HG03521 (cell line): Measurements from ENCODE around the gene FAF2.
"Not testable (repeated sequence)": the region's sequence is repeated elsewhere in the genome, so short reads cannot be mapped to it uniquely, and the experiment has no call there.

Experiments
- ATAC-seq: cut with Tn5 transposase; IDR thresholded peaks from one replicate; pipeline ENCODE4 v1.9.1; 2021; ENCODE audit warnings: mild to moderate bottlenecking, moderate library complexity; ENCODE audit not compliant: unreplicated experiment

Gene FAF2

DNA sequence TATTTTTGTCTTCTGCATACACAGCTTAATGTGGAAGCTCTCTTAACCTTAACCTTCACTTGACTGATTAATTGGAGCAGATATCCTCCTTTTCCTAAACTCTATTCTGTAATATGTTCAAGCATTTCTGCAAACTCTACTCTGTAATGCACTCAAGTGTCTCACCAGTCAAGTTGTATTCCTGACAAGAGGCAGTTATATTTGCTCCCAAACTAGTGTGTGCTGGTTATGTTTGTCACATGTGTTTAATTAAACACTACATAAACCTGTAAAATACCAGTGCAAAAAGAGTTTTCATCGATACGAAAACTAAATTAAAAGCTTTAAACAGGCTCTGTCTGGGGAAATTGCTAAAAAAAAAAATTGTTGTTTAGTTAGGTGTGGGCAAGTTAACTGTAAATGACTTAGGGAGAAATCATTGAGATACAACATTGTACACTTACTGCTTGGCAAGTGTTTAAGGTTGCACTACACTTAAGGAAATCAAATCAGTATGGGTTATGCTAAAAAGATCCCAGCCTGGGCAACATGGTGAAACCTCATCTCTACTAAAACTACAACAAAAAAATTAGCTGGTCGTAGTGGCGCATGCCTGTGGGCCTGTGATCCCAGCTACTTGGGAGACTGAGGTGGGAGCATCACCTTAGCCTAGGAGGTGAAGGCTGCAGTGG, 6.7 kb downstream of the FAF2 start:
- ATAC-seq: no peak

DNA sequence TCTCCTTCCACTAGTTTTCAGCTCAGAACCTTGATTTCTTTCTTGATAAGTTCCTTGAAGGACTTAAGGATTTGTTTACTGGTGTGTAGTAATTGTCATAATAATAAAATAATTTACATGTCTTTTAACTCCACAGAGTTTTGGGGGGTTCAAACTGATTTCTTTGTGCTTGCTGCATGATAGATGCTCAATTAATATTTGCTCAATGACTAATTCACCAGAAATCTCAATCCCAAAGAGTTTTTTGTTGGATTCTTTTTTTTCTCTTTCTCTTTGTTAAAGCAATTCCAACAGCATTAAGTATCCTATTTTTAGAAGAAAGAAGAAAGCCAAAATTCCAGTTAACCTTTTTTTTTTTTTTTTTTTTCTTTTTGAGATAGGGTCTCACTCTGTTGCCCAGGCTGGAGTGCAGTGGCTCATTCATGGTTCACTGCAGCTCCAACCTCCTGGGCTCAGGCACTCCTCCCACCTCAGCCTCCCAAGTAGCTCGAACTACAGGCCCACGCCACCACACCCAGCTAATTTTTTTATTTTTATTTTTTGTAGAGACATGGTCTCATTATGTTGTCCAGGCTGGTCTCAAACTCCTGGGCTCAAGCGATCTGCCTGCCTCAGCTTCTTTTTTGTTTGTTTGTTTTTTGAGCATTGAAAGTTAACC, 10.8 kb downstream of the FAF2 start:
- ATAC-seq: no peak

DNA sequence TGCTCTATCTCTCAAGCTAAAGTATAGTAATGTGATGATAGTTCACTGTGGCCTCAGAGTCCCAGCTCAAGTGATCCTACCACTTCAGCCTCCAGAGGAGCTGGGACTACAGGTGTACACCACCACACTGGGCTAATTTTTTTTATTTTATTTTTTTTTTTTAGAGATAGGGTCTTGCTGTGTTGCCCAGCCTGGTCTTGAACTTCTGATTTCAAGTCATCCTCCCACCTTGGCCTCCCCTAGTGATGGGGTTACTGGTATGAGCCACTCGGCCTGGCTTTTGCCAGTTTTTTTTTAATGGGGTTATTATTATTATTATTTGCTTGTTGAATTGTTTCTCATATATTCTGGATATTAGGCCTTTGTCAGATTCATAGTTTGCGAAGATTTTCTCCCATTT, 13.2 kb downstream of the FAF2 start:
- no peak for ATAC-seq

DNA sequence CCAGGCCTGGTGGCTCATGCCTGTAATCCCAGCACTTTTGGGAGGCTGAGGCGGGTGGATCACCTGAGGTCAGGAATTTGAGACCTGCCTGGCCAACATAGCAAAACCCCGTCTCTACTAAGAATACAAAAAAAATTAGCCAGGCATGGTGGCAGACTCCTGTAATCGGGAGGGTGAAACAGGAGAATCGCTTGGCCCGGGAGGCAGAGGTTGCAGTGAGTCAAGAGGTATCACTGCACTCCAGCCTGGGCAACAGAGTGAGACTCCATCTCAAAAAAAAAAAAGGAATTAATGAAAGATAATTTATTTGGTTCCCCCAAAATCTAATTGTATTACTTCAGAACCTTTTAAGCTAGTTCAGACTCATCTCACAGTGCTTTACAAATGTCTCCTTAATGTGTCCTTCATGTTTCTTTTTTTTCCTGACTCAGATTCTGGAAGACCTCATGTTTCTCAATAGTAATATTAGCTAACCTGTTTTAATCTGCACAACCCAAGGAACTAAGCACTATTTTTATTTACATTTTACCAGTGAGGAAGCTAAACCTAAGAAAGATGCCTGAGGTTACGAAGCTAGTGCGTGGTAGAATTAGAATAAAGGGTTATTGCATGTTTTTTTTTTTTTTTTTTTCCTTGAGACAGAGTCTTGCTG, 15.1 kb downstream of the FAF2 start:
- ATAC-seq: no peak

- no peak for ATAC-seq
These were observed 18.2 kb downstream of the FAF2 start for GRCh38 chr5:176466245-176466871.

- ATAC-seq: no peak
These were observed 21.1 kb downstream of the FAF2 start for GRCh38 chr5:176469296-176469695.

GRCh38 chr5:176470539-176470938, 22.4 kb downstream of the FAF2 start:
- no peak for ATAC-seq

- ATAC-seq: no peak
These were observed 22.9 kb downstream of the FAF2 start for GRCh38 chr5:176471098-176471497.

DNA sequence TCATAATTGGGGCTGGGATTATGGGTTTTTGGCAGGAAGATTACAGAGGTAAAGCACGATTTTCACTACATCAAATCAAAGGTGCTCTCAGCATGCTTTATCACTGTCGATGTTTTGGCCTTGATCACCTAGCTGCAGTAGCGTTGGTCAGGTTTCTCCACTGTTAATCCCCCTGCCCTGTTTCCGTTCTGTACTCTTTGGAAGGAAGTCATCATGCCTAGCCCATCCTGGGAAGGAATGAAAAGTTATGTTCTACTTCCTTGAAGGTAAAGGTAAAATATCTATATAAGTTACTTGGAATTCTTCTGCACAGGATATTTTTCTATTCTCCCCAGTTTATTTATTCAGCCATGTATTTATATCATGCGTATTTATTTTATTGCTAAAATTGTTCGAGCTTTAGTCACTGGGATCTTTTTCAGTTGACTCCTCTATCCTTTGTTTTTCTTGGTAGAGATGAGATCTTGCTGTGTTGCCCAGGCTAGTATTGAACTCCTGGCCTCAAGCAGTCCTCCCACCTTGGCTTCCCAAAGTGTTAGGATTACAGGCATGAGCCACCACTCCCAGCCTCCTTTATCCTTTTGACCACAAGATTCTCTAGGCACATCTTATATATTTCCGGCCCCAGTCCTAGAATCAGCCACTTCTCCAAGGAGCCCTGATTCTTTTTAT, 25.3 kb downstream of the FAF2 start:
- ATAC-seq: no peak

DNA sequence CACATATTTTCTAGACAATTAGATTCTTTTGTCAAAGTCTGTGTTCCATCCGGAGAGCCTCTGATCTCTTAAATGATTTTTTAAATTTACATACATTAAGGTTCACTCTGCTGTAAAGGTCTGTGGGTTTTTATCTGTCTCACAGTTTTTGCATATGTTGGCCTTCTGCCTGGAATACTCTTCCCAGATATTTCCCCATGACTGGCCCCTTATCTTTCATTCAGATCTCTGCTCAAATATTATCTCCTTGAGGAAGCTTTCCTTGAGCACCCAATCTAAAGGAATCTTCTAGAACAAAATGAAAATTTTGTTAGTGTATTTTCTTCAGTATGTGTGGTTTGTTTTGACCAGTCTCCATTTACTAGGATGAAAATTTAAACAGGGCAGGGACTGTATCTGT, 26.3 kb downstream of the FAF2 start:
- ATAC-seq: no peak

- no peak for ATAC-seq
These were observed 33.5 kb downstream of the FAF2 start for GRCh38 chr5:176481711-176482110.

DNA sequence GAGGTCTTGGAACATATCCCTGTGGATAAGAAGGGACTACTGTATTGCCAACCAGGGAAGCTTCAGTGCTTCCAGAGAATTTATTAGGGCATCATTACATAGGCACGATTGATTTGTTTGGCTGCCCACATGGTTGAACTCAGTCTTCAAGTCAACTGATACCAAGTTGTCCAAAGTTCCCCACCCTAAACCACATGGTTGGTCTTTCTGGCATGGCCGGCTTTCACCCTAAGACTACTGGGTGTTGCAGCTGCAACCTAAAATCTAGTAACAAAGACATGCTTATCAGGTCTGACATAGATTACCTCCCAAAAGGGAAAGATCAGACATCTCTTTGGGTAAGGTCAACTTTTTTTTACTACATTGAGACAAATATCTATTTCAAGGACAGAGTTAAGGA, 37.0 kb downstream of the FAF2 start:
- ATAC-seq: no peak

DNA sequence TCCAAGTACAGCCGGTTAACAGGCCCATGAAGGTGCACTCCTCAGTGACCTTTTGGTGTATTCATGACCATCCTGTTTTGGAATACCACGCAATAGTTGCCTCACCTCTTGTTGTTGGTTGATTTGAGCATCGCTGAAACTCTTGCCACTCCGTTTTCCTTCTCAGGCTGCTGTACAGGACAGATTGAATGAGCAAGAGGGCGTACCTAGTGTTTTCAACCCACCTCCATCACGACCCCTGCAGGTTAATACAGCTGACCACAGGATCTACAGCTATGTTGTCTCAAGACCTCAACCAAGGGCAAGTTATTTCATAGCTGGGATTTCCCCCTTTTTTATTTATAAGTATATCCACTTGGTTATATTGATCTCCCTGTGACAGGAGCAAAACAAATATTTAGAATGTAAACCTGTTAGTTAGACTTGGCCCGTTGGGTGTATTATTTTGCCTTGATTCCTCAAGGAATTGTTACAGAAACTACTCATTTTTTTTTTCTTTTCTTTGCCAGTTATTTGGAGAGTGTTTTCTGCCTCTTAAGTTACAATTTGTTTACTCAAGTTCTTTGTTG, 38.1 kb downstream of the FAF2 start:
- ATAC-seq: no peak

DNA sequence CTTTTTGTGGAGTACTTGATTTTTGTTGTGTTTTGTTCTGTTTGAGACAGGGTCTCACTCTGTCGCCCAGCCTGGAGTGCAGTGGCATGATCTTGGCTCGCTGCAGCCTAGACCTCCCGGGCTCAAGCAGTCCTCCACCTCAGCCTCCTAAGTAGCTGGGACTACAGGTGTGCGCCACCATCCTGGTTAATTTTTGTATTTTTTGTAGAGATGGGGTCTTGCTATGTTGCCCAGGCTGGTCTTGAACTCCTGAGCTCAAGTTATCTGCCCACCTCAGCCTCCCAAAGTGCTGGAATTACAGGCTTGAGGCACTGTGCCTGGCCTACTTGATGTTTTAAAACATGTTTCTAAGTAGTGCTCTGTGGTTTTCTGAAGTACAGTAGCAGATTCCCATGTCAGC, 39.0 kb downstream of the FAF2 start:
- ATAC-seq: not testable (repeated sequence)

DNA sequence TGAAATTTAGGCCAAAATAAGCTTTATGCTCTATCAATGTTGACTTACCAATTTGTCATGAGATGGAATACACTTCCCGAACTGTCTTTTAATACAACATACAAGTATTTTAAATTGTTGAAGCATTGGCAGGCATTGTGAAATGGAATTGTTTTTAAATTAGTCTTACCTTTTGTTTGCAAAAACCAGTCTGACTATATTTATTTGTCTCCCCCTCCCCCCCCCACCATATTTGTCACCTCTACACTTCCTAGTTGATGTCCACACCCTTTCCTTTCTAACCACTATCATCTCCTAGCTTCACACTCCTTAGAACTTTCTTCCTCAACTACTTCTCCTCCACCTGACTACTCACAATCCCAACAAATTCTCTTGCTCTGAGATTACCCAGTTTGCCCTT, 40.9 kb downstream of the FAF2 start:
- ATAC-seq: no peak

GRCh38 chr5:176490301-176490700, 42.1 kb downstream of the FAF2 start:
- no peak for ATAC-seq

- ATAC-seq: no peak
These were observed 42.9 kb downstream of the FAF2 start for GRCh38 chr5:176491101-176491502.

GRCh38 chr5:176491901-176492300, 43.7 kb downstream of the FAF2 start:
- ATAC-seq: no peak

DNA sequence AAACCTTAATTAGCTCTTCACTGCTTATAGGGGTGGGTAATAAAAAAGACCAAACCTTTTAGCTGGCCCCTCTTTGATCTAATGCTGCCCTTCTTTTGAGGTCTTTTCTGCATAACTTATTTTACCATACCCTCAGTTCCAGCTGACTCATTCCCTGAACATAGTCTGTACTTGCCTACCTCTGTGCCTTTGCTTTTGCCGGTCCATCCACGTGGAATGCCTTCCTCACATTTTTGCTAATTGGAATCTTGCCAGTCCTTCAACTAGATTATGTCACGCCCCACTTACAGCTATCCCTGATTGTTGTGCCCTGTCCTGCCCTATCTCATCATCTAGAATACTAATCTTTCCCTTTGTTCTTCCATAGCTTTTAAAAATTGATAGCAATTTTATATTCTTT, 44.2 kb downstream of the FAF2 start:
- ATAC-seq: no peak

GRCh38 chr5:176497852-176498251, 49.7 kb downstream of the FAF2 start:
- ATAC-seq: no peak

DNA sequence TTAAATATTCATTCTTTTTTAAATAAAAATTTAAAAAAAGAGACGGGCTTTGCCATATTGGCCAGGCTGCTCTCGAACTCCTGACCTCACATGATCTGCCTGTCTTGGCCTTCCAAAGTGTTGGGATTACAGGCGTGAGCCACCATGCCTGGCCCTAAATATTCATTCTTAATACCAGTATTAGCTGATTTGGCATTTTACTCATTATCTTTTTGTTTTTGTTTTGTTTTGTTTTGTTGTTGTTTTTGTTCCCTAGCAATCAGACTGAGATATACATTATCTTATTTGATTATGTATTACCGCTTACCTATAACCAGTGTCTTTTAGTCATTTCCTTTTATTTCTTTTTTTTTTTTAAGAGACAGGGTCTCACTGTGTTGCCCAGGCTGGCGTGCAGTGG, 51.1 kb downstream of the FAF2 start:
- ATAC-seq: no peak
